Endothelial cell of umbilical vein (primary cell): Measurements from ENCODE around the gene IGLON5. TPM values are rescaled to one million over a fixed set of nuclear protein-coding genes. Genes with fewer than 3 reads are reported as not detected.

Source experiments
- BruUV-seq: library from RNA; stranded (reverse); fragments of 400-500 nt; replicated peaks from 2 replicates; lab custom pipeline; 2021; lab: Mats Ljungman, UMichigan
- CTCF ChIA-PET: fragments of 300-600, 350-600 bp; sonication (Branson Sonifier 250); formaldehyde crosslinking; loops from one replicate; lab custom pipeline; 2021; ENCODE audit warnings: antibody characterized with exemption, inconsistent platforms; lab: Charles Lee
- POLR2A ChIA-PET: fragments of 300-600, 350-600 bp; sonication (Branson Sonifier 250); formaldehyde crosslinking; loops from one replicate; lab custom pipeline; 2021; ENCODE audit warnings: antibody characterized with exemption, inconsistent platforms; lab: Charles Lee
- DNase-seq: peaks from one replicate; pipeline ENCODE4 v3.0.0-alpha.2; 2011; ENCODE audit warnings: low read depth, low spot score
- FAIRE-seq: peaks from 2 replicates; lab custom pipeline; 2011; peaks lifted over from hg19 to GRCh38; lab: Jason Lieb, UNC
- H2AFZ ChIP-seq: 2 replicates; pipeline ENCODE4 v1.6.0; 2012; ENCODE audit warnings: low read depth, low read length, control low read depth, inconsistent platforms
- H3K27ac ChIP-seq: 2 replicates; pipeline ENCODE4 v1.5.1; 2011; ENCODE audit warnings: low read depth, mild to moderate bottlenecking, control low read depth, low read length, moderate library complexity; ENCODE audit not compliant: insufficient read depth
- H3K27me3 ChIP-seq, 2 experiments: 2 replicates each; pipeline versions ENCODE4 v1.6.0 to v1.6.1; 2011; ENCODE audit warnings: low read length in 2 of 2, mixed read lengths in 1 of 2; ENCODE audit not compliant: control insufficient read depth in 2 of 2, insufficient read depth in 2 of 2
- H3K36me3 ChIP-seq, 2 experiments: 2 replicates in 1 of 2; 3 replicates in 1 of 2; pipeline ENCODE4 v1.5.1; 2011; ENCODE audit warnings: low read length in 2 of 2, mild to moderate bottlenecking in 1 of 2, moderate library complexity in 1 of 2; ENCODE audit not compliant: control insufficient read depth in 2 of 2, insufficient read depth in 2 of 2; ENCODE audit errors: extremely low read depth in 1 of 2
- H3K4me1 ChIP-seq: 3 replicates; pipeline ENCODE4 v1.5.1; 2011; ENCODE audit warnings: mild to moderate bottlenecking, low read length; ENCODE audit not compliant: control insufficient read depth, insufficient read depth; ENCODE audit errors: extremely low read depth
- H3K4me2 ChIP-seq: 2 replicates; pipeline ENCODE4 v1.6.1; 2011; ENCODE audit warnings: low read length, control low read depth, mixed read lengths; ENCODE audit not compliant: insufficient read depth
- H3K4me3 ChIP-seq, 3 experiments: fragments of 200-600 bp in 1 of 3; sonication (generic), shearing (Covaris generic) in 1 of 3; replicated peaks in 1 of 3; 2 replicates each; pipeline ENCODE4 v1.5.1; 2011 to 2016; ENCODE audit warnings: control low read depth in 3 of 3, low read length in 3 of 3, mild to moderate bottlenecking in 2 of 3, inconsistent platforms in 1 of 3, low read depth in 1 of 3, moderate library complexity in 1 of 3; ENCODE audit not compliant: insufficient read depth in 1 of 3
- H3K79me2 ChIP-seq: 2 replicates; pipeline ENCODE4 v1.6.0; 2012; ENCODE audit warnings: low read length, inconsistent platforms; ENCODE audit not compliant: control insufficient read depth, insufficient read depth
- H3K9ac ChIP-seq: replicated peaks from 2 replicates; pipeline ENCODE3; 2011; ENCODE audit warnings: low read length, control low read depth; ENCODE audit not compliant: insufficient read depth; ENCODE audit errors: extremely low read depth
- H3K9me1 ChIP-seq: replicated peaks from 3 replicates; pipeline ENCODE4 v1.6.0; 2011; ENCODE audit warnings: mild to moderate bottlenecking, low read length; ENCODE audit not compliant: control insufficient read depth, insufficient read depth; ENCODE audit errors: extremely low read depth
- H3K9me3 ChIP-seq: replicated peaks from 2 replicates; pipeline ENCODE4 v1.5.1; 2012; ENCODE audit warnings: low read length, inconsistent platforms; ENCODE audit not compliant: control insufficient read depth, insufficient read depth
- H4K20me1 ChIP-seq: replicated peaks from 2 replicates; pipeline ENCODE3; 2011; ENCODE audit warnings: mild to moderate bottlenecking, low read length; ENCODE audit not compliant: control insufficient read depth, insufficient read depth; ENCODE audit errors: extremely low read depth
- CTCF ChIP-seq, 2 donors: IDR thresholded peaks; 1 replicate in 1 of 2; 2 replicates in 1 of 2; pipeline ENCODE4 v1.5.1; 2011; ENCODE audit warnings: low read length in 2 of 2, mild to moderate bottlenecking in 2 of 2, moderate library complexity in 2 of 2, control low read depth in 1 of 2, inconsistent platforms in 1 of 2, low read depth in 1 of 2; ENCODE audit not compliant: insufficient read depth in 1 of 2; ENCODE audit errors: extremely low read depth in 1 of 2
- EZH2 ChIP-seq: IDR thresholded peaks from 2 replicates; pipeline ENCODE4 v1.6.1; 2012; ENCODE audit warnings: borderline replicate concordance, low read depth, mild to moderate bottlenecking, moderate library complexity, low read length, inconsistent platforms; ENCODE audit not compliant: severe bottlenecking
- FOS ChIP-seq: IDR thresholded peaks from 2 replicates; pipeline ENCODE4 v1.6.1; 2011; ENCODE audit warnings: mild to moderate bottlenecking, low read length, moderate library complexity, borderline replicate concordance; ENCODE audit not compliant: insufficient read depth
- GATA2 ChIP-seq: IDR thresholded peaks from 2 replicates; pipeline ENCODE4 v1.7.0; 2011; ENCODE audit warnings: low read depth, mild to moderate bottlenecking, moderate library complexity, mixed read lengths, low read length; ENCODE audit not compliant: insufficient read length, insufficient read depth
- POLR2A ChIP-seq: IDR thresholded peaks from 2 replicates; pipeline ENCODE4 v1.6.1; 2012; ENCODE audit warnings: low read depth, mild to moderate bottlenecking, control low read depth, low read length
- POLR2AphosphoS5 ChIP-seq: IDR thresholded peaks from 2 replicates; pipeline ENCODE4 v1.6.1; 2012; ENCODE audit warnings: low read depth, mild to moderate bottlenecking, control low read depth, low read length, moderate library complexity; ENCODE audit not compliant: insufficient read depth
- dilution Hi-C: fragments of 300-500 bp; cut with MboI; formaldehyde crosslinking; loops from one replicate; pipeline ENCODE4 v1.15.0; 2019; ENCODE audit warnings: low sequenced_read_pairs; ENCODE audit not compliant: extremely low pct_ligation_motif_present
- intact Hi-C: fragments of 100-400 bp; cut with micrococcal nuclease; formaldehyde crosslinking; loops from one replicate; pipeline ENCODE4 v1.10.0; 2022
- polyA plus RNA-seq, 4 experiments: library from polyadenylated mRNA; depleted of rRNA in 3 of 4; stranded (reverse) in 3 of 4; unstranded in 1 of 4; fragments of >200 nt; gene quantifications; 2 replicates each; pipeline versions ENCODE4 v1.2.1 to v1.2.3, GENCODE V29; 2011 to 2012; ENCODE audit warnings: missing spikeins in 1 of 4
- total RNA-seq: library from RNA; stranded (reverse); gene quantifications from 2 replicates; pipeline ENCODE4 v1.2.3, GENCODE V29; 2021
- TF ChIP-seq, protein P1 (sequence below): IDR thresholded peaks from 2 replicates; pipeline ENCODE4 v1.6.1; 2011; ENCODE audit not compliant: insufficient read depth, insufficient read length

The IGLON5 gene
- total and polyA plus RNA-seq, 2 donors (not counting 3 experiments of a cell fraction or from before 2014, with no cell fraction given), result not detected

DNA sequence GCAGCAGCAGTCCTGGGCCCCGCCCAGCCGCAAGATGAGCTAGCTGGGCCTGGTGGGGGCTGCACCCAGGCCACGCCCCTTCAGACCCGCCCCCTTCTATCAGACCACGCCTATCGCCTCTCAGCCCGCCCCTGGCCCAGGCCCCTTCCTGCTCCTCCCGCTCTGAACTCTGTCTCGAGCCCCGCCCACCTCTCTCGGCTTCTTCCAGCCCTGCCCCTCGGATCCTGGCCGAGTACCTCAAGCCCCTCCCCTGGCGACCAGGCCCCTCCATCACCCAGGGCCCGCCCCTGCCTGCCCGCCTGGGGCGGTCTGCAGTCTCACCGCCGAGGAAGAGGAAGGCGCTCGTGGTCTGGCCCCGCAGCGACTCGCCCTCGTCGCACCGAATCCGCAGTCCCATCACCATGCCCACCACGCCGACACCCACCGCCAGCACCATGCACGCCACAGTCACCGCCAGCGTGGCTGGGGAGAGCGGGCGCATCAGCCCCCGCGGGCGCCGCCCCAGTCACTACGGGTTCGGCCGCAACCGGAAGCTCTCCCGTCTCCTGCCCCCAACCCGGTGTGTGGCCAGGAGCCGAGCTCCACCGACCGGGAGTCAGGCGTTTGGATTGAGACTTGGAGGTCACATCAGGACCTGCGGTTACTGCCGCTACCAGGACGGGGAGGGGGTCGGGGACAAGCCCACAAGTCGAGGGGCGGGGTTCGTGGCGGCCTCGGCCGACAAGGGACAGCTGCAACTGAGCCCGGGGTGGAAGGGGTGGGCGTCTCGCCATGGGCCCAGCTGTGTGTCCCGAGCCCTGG, 56.3 kb downstream of the IGLON5 start:
- intact Hi-C loops, result loop anchor here (1.0 to 5.0 kb wide), 6 partner anchors 27 to 322 kb away; partner anchors contain the start of gene CTU1
- TF ChIP-seq GATA2, result no peak
- TF ChIP-seq POLR2AphosphoS5, result peak; percentile 21
- TF ChIP-seq FOS, result no peak
- TF ChIP-seq CTCF (IDR thresholded peaks at IDR 0.05; ENCODE audit: extremely low read depth in 1 of 2, insufficient read depth in 1 of 2, low read depth in 1 of 2, low read length in 2 of 2), result no peak
- TF ChIP-seq, protein P1, sequence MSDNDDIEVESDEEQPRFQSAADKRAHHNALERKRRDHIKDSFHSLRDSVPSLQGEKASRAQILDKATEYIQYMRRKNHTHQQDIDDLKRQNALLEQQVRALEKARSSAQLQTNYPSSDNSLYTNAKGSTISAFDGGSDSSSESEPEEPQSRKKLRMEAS, result no peak
- no peak for TF ChIP-seq EZH2
- TF ChIP-seq POLR2A, result peak; percentile 50
- H3K9me1 ChIP-seq, result no peaks in the 10 kb centered on the region
- no peaks in the 10 kb centered on the region for H3K36me3 ChIP-seq
- DNase-seq (peak; percentile 99), FAIRE-seq (peak; percentile 99)
- H3K4me3 ChIP-seq, result peak overlapping the region; percentile 6 to 63 (median 53)
- no peaks in the 10 kb centered on the region for H3K9me3 ChIP-seq
- no TSS peak for BruUV-seq
- dilution Hi-C loops, result no loop called here
- H4K20me1 ChIP-seq, result no peaks in the 10 kb centered on the region
- H3K4me2 ChIP-seq, result peak overlapping the region; percentile 75
- H3K4me1 ChIP-seq, result peaks cover 15% of the 10 kb centered on the region
- H2AFZ ChIP-seq, result peak overlapping the region; percentile 64
- CTCF ChIA-PET, result interaction anchor here (0.7 to 1.8 kb wide), 4 partner anchors 11 to 293 kb away, joined by 3 to 23 read pairs (median 5); no protein-coding TSS in a partner anchor
- H3K27me3 ChIP-seq, result no peaks in the 10 kb centered on the region
- H3K9ac ChIP-seq, result peak overlapping the region; percentile 28
- H3K27ac ChIP-seq, result peak overlapping the region; percentile 19
- POLR2A ChIA-PET, result interaction anchor here (1.7 kb wide), 1 partner anchor 28 kb away, joined by 8 read pairs; no protein-coding TSS in a partner anchor
- peaks cover 5% of the 10 kb centered on the region for H3K79me2 ChIP-seq
